DND-41 (cell line): ENCODE data around the gene PTPRCAP.
"Not testable (repeated sequence)": the region's sequence is repeated elsewhere in the genome, so short reads cannot be mapped to it uniquely, and the experiment has no call there.

ENCODE experiments used
- ATAC-seq: fragments of 200-7000 bp; cut with Tn5 transposase; 3 replicates; pipeline ENCODE4 v1.9.1; 2021; ENCODE audit warnings: low read depth; ENCODE audit not compliant: insufficient read depth
- DNase-seq: peaks from one replicate; pipeline ENCODE4 v3.0.0-alpha.2; 2020
- H2AFZ ChIP-seq: 2 replicates; pipeline ENCODE4 v1.6.0; 2012; ENCODE audit warnings: low read depth, low read length
- H3K27ac ChIP-seq: 2 replicates; pipeline ENCODE4 v1.5.1; 2012; ENCODE audit warnings: low read length, inconsistent platforms
- H3K27me3 ChIP-seq: fragments of 200-600 bp; sonication (generic); 2 replicates; pipeline ENCODE4 v1.6.0; 2012; ENCODE audit warnings: low read length, mild to moderate bottlenecking, inconsistent platforms; ENCODE audit not compliant: insufficient read depth, poor library complexity
- H3K36me3 ChIP-seq: 2 replicates; pipeline ENCODE4 v1.5.1; 2012; ENCODE audit warnings: low read length, inconsistent platforms; ENCODE audit not compliant: insufficient read depth
- H3K4me1 ChIP-seq: 2 replicates; pipeline ENCODE4 v1.5.1; 2012; ENCODE audit warnings: mild to moderate bottlenecking, low read length; ENCODE audit not compliant: insufficient read depth
- H3K4me2 ChIP-seq: 2 replicates; pipeline ENCODE4 v1.6.0; 2012; ENCODE audit warnings: mild to moderate bottlenecking, moderate library complexity, low read length, inconsistent platforms; ENCODE audit not compliant: insufficient read depth
- H3K4me3 ChIP-seq, 2 experiments: fragments of 200-600 bp in 1 of 2; shearing (Covaris generic) in 1 of 2; 2 replicates each; pipeline ENCODE4 v1.5.1; 2012 to 2016; ENCODE audit warnings: inconsistent platforms in 2 of 2, low read length in 2 of 2, mild to moderate bottlenecking in 2 of 2, low read depth in 1 of 2, moderate library complexity in 1 of 2
- H3K79me2 ChIP-seq: 2 replicates; pipeline ENCODE4 v1.6.0; 2012; ENCODE audit warnings: low read length, inconsistent platforms; ENCODE audit not compliant: insufficient read depth
- H3K9ac ChIP-seq: 2 replicates; pipeline ENCODE4 v1.6.0; 2012; ENCODE audit warnings: low read depth, mild to moderate bottlenecking, inconsistent platforms, low read length, moderate library complexity
- H3K9me3 ChIP-seq: 2 replicates; pipeline ENCODE4 v1.5.1; 2012; ENCODE audit warnings: low read length, moderate library complexity, mild to moderate bottlenecking, inconsistent platforms; ENCODE audit not compliant: insufficient read depth, severe bottlenecking
- H4K20me1 ChIP-seq: 2 replicates; pipeline ENCODE4 v1.6.0; 2012; ENCODE audit warnings: low read length; ENCODE audit not compliant: insufficient read depth
- EZH2 ChIP-seq: IDR thresholded peaks from 3 replicates; pipeline ENCODE4 v1.6.1; 2012; ENCODE audit warnings: borderline replicate concordance, low read depth, mild to moderate bottlenecking, moderate library complexity, low read length, inconsistent platforms; ENCODE audit not compliant: severe bottlenecking
- TF ChIP-seq, protein P1 (sequence below): IDR thresholded peaks from 2 replicates; pipeline ENCODE4 v1.5.1; 2012; ENCODE audit warnings: borderline replicate concordance, low read length, moderate library complexity, mild to moderate bottlenecking; ENCODE audit not compliant: poor library complexity, severe bottlenecking; ENCODE audit errors: extremely low read depth

Gene PTPRCAP, protein sequence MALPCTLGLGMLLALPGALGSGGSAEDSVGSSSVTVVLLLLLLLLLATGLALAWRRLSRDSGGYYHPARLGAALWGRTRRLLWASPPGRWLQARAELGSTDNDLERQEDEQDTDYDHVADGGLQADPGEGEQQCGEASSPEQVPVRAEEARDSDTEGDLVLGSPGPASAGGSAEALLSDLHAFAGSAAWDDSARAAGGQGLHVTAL

DNA sequence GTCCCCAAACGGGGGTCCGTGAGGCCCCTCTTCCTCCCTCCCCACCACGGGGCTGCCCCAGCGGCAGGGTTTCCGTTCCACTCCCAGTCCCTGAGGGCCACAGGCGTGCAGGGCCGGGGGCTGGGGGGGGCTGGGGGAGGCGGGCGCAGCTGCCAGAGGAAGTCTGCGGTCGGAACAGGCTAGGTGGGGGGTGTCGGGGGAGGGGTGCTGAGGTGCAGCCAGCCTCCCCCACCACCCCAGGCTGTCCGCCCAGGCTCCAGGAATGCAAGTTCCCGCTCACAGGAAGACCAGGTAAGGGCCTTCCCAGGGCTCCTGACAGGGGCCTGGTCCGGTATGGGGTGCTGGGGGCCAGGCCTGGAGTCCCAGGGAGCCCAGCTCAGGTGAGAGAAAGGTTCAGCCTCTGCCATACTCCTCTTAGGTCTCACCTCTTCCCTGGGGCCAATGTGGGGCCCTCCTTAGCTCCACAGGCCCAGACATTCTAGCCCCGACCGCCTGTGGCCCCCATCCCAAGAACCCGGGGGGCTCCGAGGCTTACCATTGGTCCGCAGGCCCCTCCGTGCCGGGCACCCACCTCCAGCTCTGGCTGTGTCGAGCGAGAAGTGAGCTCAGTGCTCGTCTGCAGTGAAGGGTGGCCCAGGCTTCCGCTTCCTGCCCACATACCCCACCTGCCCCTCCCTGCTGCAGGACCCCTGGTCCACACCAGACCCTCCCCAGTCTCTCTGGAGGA, at the start of gene PTPRCAP:
Gene PTPRCAP, minus strand, starts transcription at position 601 of the 727 bp plus-strand sequence. Its CDS starts 63 bp downstream, at position 538.
- H3K9ac ChIP-seq, result peak within 1 kb of the TSS; percentile 99
- DNase-seq (peak; percentile 94), ATAC-seq (peak; percentile 69)
- peak within 1 kb of the TSS; percentile 99 for H3K4me2 ChIP-seq
- peaks cover 79% of the 10 kb centered on the region for H3K79me2 ChIP-seq
- no peaks in the 10 kb centered on the region for H3K27me3 ChIP-seq
- H3K27ac ChIP-seq, result peak within 1 kb of the TSS; percentile 100
- H2AFZ ChIP-seq, result no peak within 1 kb of the TSS
- peak within 1 kb of the TSS; percentile 85 to 92 for H3K4me3 ChIP-seq
- peaks cover 50% of the 10 kb centered on the region for H4K20me1 ChIP-seq
- H3K9me3 ChIP-seq, result no peaks in the 10 kb centered on the region
- TF ChIP-seq, protein P1, sequence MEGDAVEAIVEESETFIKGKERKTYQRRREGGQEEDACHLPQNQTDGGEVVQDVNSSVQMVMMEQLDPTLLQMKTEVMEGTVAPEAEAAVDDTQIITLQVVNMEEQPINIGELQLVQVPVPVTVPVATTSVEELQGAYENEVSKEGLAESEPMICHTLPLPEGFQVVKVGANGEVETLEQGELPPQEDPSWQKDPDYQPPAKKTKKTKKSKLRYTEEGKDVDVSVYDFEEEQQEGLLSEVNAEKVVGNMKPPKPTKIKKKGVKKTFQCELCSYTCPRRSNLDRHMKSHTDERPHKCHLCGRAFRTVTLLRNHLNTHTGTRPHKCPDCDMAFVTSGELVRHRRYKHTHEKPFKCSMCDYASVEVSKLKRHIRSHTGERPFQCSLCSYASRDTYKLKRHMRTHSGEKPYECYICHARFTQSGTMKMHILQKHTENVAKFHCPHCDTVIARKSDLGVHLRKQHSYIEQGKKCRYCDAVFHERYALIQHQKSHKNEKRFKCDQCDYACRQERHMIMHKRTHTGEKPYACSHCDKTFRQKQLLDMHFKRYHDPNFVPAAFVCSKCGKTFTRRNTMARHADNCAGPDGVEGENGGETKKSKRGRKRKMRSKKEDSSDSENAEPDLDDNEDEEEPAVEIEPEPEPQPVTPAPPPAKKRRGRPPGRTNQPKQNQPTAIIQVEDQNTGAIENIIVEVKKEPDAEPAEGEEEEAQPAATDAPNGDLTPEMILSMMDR, result no peak
- TF ChIP-seq EZH2, result no peak
- H3K36me3 ChIP-seq, result peaks cover 70% of the 10 kb centered on the region
- H3K4me1 ChIP-seq, result peaks cover 68% of the 10 kb centered on the region

DNA sequence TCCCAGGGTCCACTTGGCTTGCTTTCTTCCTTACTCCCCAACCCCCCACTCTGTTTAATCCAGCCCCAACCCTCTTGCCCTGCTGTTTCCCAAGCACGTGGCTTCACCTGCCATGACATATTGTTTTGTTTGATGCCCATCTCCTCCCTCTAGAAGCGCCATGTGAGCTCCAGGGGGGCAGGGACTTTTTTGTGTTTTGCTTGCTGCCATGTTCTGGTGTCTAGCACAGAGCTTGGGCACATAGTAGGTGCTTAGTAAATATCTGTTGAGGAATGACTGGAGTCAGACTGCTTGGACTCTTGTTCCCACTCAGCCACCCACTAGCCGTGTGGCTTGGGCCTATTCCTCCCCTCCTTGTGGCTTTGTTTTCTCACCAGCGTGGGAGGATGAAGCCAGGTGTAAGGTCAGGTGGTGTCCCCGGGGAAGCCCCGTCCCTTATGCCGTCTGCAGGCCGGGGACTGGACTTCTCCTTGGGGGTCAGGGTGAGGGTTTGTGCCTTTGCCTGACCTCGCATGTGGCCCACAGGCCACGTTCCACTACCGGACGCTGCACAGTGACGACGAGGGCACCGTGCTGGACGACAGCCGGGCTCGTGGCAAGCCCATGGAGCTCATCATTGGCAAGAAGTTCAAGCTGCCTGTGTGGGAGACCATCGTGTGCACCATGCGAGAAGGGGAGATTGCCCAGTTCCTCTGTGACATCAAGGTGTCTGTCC, 49.2 kb upstream of the PTPRCAP start:
- TF ChIP-seq EZH2, result no peak
- TF ChIP-seq, protein P1, result no peak
- H3K4me1 ChIP-seq, result peaks cover 44% of the 10 kb centered on the region
- no peaks in the 10 kb centered on the region for H3K9me3 ChIP-seq
- no peak overlapping the region for H3K4me3 ChIP-seq
- peaks cover 33% of the 10 kb centered on the region for H4K20me1 ChIP-seq
- H3K79me2 ChIP-seq, result peaks cover 46% of the 10 kb centered on the region
- H3K4me2 ChIP-seq, result 0 out of 2 replicates have a peak overlapping the region, but pooled peaks have one; percentile 76
- peak overlapping the region; percentile 21 for H3K27ac ChIP-seq
- no peaks in the 10 kb centered on the region for H3K27me3 ChIP-seq
- no peak for DNase-seq
- H3K36me3 ChIP-seq, result peaks cover 66% of the 10 kb centered on the region
- no peak overlapping the region for H3K9ac ChIP-seq
- no peak overlapping the region for H2AFZ ChIP-seq
- ATAC-seq, result no peak

DNA sequence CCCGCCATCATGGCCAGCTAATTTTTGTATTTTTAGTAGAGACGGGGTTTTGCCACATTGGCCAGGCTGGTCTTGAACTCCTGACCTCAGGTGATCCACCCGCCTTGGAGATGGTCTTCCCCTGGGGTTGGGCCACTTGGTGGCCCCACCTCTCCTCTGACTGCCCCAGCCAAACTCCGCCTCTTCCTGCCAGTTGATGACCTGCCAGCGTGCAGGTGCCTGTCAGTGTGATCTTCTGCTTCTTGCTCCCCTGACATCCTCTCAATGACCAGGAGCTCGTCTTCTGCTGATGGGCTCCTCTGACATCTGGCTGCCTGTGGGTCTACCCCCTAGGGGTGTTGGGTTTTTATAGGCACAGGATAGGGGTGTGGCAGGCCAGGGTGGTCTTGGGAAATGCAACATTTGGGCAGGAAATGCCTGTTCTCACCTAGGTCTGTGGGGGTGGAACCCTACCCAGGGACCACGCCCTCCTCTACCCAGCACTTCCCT, 48.4 kb upstream of the PTPRCAP start:
- not testable (repeated sequence) for H3K9ac ChIP-seq
- peaks cover 44% of the 10 kb centered on the region for H3K4me1 ChIP-seq
- peak overlapping the region; percentile 76; the same call in 1 of the 2 replicates for H3K4me2 ChIP-seq

More for the DNA sequence above, 48.4 kb upstream of the PTPRCAP start:
- H3K27me3 ChIP-seq, H2AFZ ChIP-seq, H3K4me3 ChIP-seq, H3K9me3 ChIP-seq, ATAC-seq: not testable (repeated sequence)
- peaks cover 33% of the 10 kb centered on the region for H4K20me1 ChIP-seq
- DNase-seq, result peak; percentile 43
- H3K79me2 ChIP-seq, result peaks cover 46% of the 10 kb centered on the region
- H3K36me3 ChIP-seq, result peaks cover 59% of the 10 kb centered on the region
- H3K27ac ChIP-seq, result peak overlapping the region; percentile 21
